ENCODE data around the gene DNAJB4.
"Not testable (repeated sequence)": the region's sequence is repeated elsewhere in the genome, so short reads cannot be mapped to it uniquely, and the experiment has no call there.

DNAJB4 gene

GRCh38 chr1:78021134-78021533, 16.4 kb downstream of the DNAJB4 start:
- intact Hi-C loops (cut with DNase I); DNase-seq: not testable (repeated sequence)

DNA sequence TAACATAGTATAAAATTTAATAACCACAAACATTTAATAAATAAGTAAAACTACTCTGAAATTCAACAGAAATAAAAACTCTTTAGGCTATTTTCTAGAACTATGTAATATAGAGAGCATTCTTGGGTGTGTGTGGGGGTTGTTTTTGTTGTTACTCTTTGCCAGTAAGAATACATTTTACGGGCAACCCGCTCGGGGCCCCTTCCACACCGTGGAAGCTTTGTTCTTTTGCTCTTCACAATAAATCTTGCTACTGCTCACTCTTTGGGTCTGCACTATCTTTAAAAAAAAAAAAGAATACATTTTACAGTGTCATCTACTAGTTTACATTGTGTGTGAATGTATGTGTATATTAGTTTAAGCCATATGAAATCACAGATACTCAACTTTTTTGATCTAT, 25.1 kb downstream of the DNAJB4 start:
- intact Hi-C loops (cut with DNase I) = no loop called here
- no peak for DNase-seq

DNA sequence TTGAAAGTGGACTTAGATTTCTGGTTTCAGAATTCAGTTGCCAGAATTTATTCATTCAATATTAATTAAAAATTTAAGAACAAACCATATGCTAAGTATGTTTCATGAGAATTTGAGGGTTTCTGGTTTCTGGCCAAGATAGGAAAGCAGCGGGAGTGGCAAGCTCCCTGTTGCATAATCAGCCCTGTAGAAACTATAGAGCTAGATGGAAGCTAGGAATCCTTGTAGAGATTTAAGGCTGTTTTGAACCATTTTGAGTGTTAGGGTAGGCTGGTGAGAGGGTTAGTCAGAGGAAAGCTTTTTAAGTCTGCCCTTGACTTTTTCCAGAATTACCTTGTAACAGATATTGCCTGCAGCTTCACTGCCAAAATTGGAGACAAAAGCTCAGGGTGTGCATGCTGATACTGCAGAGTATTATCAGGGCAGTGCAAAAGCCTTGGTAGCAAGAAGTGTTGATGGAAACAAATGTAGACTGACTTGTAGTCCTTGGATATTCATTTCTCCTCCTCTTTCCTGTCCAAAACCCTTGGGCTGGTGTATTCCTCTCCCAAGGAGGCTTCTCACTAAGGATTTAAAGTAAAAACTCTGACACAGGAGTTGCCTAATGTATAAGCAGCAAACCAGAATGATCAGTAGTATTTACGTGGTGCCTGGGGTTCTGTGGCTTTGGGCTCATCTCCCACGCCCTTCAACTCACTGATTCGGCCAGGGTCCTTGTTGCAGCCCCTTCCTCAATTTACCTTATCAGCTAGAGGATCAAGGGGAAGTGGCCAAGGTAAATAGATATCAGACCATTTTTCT, 28.5 kb downstream of the DNAJB4 start:
- peak in 6 of 42 donors; percentile 11 to 52 (median 29) for DNase-seq
- intact Hi-C loops (cut with DNase I) = no loop called here

DNA sequence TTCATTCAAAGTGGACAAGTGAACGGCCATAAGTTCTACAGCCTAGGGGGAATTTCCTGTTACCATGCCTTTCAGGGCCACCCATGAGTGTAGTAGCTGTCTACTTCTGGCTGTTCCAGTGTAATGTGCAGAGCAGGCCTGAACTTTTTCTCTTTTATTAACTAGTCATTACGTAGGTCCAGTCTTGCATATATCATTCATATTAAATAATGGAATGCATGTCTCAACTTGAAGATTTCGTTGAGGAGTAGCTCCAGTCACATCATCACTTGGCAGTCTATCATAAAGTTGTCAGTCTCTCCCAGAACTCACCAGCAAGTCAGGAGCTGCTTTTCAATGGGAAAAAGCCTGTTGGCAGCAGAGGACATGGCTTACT, 29.0 kb downstream of the DNAJB4 start:
- intact Hi-C loops (cut with DNase I) = no loop called here
- DNase-seq = no peak

- no peak for DNase-seq
- intact Hi-C loops (cut with DNase I) = no loop called here
Measured at GRCh38 chr1:78035121-78035520, 30.4 kb downstream of the DNAJB4 start.

DNA sequence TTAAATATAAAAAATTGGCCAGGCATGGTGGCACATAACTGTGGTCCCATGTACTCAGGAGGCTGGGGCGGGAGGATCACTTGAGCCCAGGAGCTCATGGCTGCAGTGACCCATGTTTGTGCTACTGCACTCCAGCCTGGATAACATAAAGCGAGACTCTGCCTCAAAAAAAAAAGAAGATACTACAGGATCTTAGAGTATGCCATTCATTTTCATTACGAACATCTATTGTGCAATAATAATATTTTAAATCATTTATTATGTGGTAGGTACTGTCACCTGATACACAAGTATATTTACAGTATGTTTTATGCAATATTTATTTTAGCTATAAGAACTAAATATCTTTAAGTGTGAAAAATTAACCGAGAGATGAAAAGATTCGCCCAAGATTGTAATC, 31.7 kb downstream of the DNAJB4 start:
- intact Hi-C loops (cut with DNase I) = no loop called here
- DNase-seq = no peak

- intact Hi-C loops (cut with DNase I) = no loop called here
- no peak for DNase-seq
Measured at GRCh38 chr1:78038071-78038470, 33.3 kb downstream of the DNAJB4 start.

DNA sequence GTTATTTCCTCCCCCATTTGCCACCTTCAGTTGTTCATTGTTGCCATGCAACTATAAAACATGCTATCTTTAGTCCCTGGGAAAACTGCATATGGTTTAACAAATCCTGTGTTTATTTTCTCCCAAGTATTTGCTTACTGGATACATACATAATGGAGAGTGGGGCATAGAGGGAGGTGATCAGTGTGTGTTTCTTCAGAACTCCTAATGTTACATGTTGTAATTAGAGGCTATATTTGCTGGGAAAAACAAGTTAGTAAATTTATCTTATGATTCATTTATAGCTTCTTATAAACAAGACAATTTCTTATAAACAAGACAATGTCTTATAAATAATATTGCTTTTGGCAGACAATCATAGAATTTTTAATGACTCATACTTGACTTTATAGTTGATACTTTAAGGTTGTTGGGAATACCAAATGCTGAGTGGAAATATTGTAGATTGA, 33.8 kb downstream of the DNAJB4 start:
- intact Hi-C loops (cut with DNase I) = no loop called here
- no peak for DNase-seq

DNA sequence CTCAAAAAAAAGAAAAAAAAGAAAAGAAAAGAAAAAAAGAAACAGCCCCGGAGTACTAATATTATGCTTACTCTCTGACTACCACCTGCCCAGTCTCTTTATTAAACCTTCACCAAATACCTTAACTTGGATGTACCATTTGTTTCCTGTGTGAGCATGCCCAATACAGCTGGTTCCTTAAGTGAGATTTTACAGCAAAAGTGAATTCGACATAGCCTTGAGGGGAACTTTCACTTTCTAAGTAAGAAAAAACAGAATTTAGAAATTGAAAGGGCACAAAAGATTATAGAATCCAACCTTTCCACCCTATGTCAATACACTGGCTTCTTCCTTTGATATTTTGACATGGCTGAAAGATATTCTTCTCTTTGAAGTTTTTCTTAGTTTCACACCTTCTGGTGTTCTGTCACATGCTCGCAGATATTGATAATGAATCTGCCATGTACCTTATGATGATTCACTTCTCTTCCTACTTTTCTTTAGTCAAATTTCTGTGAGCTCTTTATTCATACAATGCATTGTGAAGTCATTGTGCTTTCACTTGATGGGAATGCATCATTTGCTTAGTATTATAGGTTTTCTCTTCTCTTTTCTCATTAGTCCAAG, 35.8 kb downstream of the DNAJB4 start:
- intact Hi-C loops (cut with DNase I) = no loop called here
- DNase-seq = no peak

DNA sequence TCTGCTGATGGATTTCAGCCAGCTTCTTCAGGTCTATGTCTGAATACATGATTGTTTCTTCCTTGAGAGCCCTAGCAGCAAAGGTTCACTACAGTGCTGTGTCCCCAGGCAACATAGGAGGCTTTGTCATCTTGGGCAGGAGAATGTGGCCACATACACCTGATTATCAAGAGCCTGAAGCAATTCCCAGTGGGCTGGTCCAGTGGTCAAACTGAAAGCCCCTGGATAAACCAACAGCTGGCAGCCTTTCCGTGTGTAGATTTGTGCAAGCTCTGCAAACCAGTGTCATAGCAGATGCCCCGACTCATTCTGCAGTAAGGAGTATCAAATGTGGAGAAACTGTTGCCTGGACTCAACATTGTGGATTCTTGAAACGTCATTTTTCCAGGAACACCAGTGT, 38.7 kb downstream of the DNAJB4 start:
- DNase-seq = no peak
- intact Hi-C loops (cut with DNase I) = no loop called here

DNA sequence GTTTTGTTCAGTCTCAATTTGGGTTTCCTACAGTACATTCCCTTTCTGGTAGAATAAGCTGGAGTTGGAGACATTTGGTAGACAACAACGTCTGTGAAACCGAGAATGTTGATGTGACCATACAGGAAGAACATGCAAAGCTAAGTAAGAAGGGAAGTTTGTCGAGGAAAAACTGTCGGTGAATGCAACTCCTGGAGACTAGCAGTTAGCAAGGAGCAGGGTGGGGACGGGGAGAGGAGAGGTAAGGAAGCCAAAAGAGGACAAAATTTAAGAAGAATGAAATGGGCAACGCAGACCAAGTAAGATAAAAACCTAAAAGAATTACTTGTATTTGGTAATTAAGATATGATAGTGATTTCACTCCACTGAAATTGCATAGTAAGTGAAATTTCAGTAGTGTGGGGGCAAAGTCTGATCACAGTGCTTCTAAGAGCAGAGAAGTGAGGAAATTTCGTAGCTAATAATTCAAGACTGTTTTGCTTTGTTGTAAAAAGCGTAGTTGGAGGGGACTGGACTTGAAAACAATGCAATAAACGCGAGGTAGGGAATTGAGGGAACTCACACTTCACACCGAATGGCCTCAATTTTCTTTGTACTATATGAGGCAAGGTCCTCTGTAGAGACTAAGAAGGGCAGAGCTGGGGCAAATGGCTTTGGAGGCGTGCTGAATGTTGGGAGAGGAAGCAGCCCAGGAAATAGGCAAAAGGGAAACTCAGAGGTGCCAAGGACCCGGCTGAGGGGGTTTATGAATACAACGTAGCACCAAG, 40.2 kb downstream of the DNAJB4 start:
- intact Hi-C loops (cut with DNase I) = no loop called here
- no peak for DNase-seq

GRCh38 chr1:78045563-78045925, 40.8 kb downstream of the DNAJB4 start:
- intact Hi-C loops (cut with DNase I) = no loop called here

DNA sequence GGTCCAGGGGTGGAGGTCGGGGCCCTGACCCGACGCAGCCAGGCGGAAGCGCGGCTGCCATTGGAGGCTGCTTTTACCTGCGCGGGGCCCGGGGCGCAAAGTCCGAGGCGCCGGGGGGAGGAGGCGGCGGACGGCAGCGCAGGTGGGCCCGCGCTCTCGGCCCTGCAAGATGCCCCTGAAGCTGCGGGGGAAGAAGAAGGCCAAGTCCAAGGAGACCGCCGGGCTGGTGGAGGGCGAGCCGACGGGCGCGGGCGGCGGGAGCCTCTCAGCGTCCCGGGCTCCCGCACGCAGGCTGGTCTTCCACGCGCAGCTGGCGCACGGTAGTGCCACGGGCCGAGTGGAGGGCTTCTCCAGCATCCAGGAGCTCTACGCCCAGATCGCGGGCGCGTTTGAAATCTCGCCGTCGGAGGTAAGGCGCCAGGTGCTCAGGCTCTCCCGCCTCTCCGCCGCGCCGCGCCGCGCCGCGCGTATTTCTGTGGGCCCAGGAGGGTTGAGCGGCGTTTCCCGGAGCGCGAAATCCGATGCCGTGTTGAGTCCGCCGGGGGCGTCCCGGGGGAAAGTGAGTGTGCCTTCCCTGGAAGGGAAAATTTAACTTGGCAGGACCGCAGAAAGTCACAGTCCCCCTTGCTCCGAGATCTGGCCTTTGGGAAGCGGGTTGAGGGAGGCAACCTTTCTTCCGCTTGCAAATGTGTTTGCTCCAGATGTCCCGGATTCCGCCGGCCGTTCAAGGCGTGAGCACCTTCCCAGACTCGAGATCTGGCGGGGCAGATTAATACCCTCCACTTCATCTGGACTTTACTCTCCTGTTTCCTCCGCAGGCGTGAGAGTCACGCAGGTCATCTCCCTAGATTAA, 41.4 kb downstream of the DNAJB4 start, which contains the start of gene GIPC2:
TSS of gene GIPC2 (plus strand) at position 41 of the 853 bp plus-strand sequence. CDS start at position 170, 129 bp downstream.
- intact Hi-C loops (cut with DNase I) = no loop called here
- DNase-seq = peak in 34 of 42 donors; percentile 5 to 61 (median 24)

More at GRCh38 chr1:78045563-78045925, 40.8 kb downstream of the DNAJB4 start:
- no peak for DNase-seq

DNA sequence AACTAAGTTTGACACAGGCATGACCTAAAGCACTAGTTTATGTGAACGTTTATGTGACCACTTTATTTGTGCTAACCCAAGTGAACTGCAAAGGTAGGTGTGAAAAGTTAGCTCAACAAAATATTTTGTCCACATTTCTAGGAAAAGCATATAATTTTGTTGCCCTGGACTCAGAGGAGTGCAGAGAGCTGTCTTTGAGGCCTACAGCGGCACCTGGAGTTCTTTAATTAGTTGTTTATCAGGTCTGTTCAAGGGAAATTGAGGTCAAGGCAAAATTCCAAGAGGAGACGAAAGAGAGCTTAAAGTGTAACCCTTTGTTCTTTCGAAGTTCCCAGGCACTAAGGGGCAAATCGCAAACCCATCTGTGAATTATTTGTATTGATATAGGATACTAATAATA, 42.4 kb downstream of the DNAJB4 start:
- intact Hi-C loops (cut with DNase I) = no loop called here
- no peak for DNase-seq

DNA sequence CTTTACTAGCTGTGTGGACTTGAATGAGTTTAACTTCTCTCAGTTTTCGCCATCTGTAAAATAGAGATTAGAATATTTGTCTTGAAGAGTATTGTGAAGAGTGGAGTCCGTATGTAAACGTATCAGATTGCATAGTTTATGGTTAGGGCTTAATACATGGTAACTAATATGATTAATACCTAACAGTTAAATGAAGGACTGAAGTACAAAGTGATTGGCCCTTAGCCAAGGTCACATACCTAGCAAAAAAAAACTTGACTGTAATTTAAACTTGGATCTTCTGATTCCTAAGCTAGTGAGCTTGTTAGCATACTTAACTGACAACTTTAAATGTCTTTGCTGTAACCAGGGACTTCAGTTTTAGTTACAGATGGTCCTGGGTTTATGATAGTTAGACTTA, 42.9 kb downstream of the DNAJB4 start:
- intact Hi-C loops (cut with DNase I) = no loop called here
- no peak for DNase-seq

DNA sequence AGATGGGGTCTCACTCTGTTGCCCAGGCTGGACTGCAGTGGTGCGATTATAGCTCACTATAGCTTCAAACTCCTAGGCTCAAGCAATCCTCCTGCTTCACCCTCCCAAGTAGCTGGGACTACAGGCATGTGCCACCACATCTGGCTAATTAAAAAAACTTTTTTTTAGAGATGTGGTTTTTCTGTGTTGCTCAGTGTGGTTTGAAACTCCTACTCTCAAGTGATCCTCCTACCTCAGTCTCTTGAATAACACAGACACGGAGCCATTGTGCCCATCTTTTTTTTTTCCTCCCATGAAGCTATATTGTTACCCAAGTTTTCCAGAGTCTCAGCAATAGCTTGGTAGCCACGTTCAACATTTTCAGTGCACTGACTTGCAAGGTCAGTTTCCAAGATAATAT, 43.7 kb downstream of the DNAJB4 start:
- DNase-seq = no peak
- intact Hi-C loops (cut with DNase I) = no loop called here

DNA sequence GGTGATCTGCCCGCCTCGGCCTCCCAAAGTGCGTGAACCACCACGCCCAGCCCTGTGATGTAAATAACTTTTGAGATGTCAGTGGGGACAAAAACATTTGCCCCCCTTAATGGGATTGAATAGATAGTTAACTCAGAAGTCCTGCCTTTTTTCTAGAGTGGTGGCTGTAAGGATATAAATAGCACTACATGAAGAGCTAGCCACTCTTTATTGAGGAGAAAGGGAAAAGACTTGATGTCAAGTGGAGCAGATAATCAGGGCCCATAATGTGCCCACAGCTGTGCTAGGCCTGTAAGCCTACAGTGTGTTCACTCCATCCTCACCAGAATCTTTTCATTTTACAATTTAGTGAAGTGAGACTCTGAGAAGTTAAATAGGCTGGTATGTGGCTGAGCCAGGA, 44.7 kb downstream of the DNAJB4 start:
- intact Hi-C loops (cut with DNase I) = no loop called here
- no peak for DNase-seq

DNA sequence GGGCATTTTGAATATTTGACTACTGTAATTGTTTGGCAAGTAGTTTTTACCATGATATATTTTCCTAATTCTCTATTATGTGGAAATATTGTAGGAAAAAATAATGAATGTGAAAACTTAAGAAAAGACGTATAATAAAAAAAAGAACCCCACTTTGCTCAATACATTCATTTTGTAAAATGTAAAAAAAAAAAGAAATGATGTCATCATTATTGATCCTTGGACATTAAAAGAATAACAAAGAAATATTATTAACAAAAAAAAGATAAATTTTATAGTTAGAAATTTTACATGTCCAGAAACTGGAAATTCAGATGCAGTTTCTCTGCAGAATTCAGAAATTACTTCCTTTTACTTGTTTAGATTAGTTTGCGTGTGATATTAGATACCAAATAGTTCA, 46.3 kb downstream of the DNAJB4 start:
- intact Hi-C loops (cut with DNase I) = no loop called here
- no peak for DNase-seq

GRCh38 chr1:78052685-78053405, 48.1 kb downstream of the DNAJB4 start:
- no peak for DNase-seq
- intact Hi-C loops (cut with DNase I) = no loop called here
